Stimulated activated CD4-positive, alpha-beta T cell treated with anti-CD3 and anti-CD28 coated beads, Interleukin-15, amount 100 ng/mL, for 1 hour (primary cell): Measurements from ENCODE around the gene STX18.
"Not testable (repeated sequence)": the region's sequence is repeated elsewhere in the genome, so short reads cannot be mapped to it uniquely, and the experiment has no call there.

Experiments
- DNase-seq, 2 donors: peaks; one replicate each; pipeline ENCODE4 v3.0.0-alpha.2; 2020; ENCODE audit warnings: low read depth in 1 of 2, low spot score in 1 of 2

The STX18 gene

GRCh38 chr4:4541661-4542570 lies at the start of gene STX18:
TSS of gene STX18 (minus strand) at chr4:4542048. CDS start at chr4:4541964, 84 bp downstream.
- DNase-seq, result peak; percentile 78 to 87

GRCh38 chr4:4591071-4591470 lies 49.2 kb upstream of the STX18 start:
- DNase-seq, result no peak

GRCh38 chr4:4590546-4590945 lies 48.7 kb upstream of the STX18 start:
- no peak for DNase-seq

GRCh38 chr4:4585012-4585670 lies 43.3 kb upstream of the STX18 start:
- no peak for DNase-seq

- no peak for DNase-seq
Observed at GRCh38 chr4:4583606-4584005, 41.8 kb upstream of the STX18 start.

GRCh38 chr4:4582653-4583052 lies 40.8 kb upstream of the STX18 start:
- DNase-seq, result no peak

- no peak for DNase-seq
Observed at GRCh38 chr4:4580494-4580893, 38.6 kb upstream of the STX18 start.

GRCh38 chr4:4578981-4579380 lies 37.1 kb upstream of the STX18 start:
- no peak for DNase-seq

GRCh38 chr4:4577359-4577875 lies 35.6 kb upstream of the STX18 start:
- DNase-seq, result no peak

- DNase-seq, result peak; percentile 27 to 57
Observed at GRCh38 chr4:4575284-4576211, 33.7 kb upstream of the STX18 start.

GRCh38 chr4:4574792-4575191 lies 32.9 kb upstream of the STX18 start:
- no peak for DNase-seq

- DNase-seq, result no peak
Observed at GRCh38 chr4:4574052-4574451, 32.2 kb upstream of the STX18 start.

GRCh38 chr4:4572821-4573220 lies 31.0 kb upstream of the STX18 start:
- DNase-seq, result no peak

GRCh38 chr4:4569861-4570260 lies 28.0 kb upstream of the STX18 start:
- DNase-seq, result not testable (repeated sequence)

GRCh38 chr4:4568806-4569427 lies 27.1 kb upstream of the STX18 start:
- DNase-seq, result no peak

- DNase-seq, result not testable (repeated sequence)
Observed at GRCh38 chr4:4566359-4566758, 24.5 kb upstream of the STX18 start.

- no peak for DNase-seq
Observed at GRCh38 chr4:4564522-4564921, 22.7 kb upstream of the STX18 start.

GRCh38 chr4:4560642-4561041 lies 18.8 kb upstream of the STX18 start:
- no peak for DNase-seq

GRCh38 chr4:4560136-4560535 lies 18.3 kb upstream of the STX18 start:
- no peak for DNase-seq

GRCh38 chr4:4559596-4559995 lies 17.7 kb upstream of the STX18 start:
- no peak for DNase-seq

- DNase-seq, result no peak
Observed at GRCh38 chr4:4558881-4559280, 17.0 kb upstream of the STX18 start.
